ENCODE results near the gene ST14. TPM values are rescaled to one million over a fixed set of nuclear protein-coding genes. Genes with fewer than 3 reads are reported as not detected.

Gene ST14
- total and polyA plus RNA-seq, 10 of the 15 experiments (the other 5 are each of a cell fraction or from before 2014, with no cell fraction given): 0.02 to 3.9 (median 0.73) TPM; not detected in 2

DNA sequence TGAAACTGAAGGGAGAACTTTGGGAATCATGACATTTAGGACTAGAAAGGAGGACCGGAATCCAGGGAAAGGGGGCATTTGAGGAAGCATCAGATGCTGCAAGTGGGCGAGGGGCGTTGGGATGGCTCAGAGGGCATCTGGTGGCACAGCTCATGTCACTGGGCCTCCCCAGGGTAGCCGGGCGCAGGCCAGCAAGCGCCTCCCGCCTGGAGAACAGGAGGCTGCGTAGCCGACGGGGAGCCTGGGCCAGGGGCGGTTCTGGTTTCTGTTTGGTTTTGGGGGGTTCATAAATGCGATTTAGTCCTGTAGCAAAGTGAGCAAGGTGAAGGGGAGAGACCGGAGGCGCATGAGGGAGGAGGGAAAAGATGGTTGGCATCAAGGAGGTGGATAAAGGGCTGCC is 443 bp upstream of the ST14 start (continued):
- TF ChIP-seq, protein P1, sequence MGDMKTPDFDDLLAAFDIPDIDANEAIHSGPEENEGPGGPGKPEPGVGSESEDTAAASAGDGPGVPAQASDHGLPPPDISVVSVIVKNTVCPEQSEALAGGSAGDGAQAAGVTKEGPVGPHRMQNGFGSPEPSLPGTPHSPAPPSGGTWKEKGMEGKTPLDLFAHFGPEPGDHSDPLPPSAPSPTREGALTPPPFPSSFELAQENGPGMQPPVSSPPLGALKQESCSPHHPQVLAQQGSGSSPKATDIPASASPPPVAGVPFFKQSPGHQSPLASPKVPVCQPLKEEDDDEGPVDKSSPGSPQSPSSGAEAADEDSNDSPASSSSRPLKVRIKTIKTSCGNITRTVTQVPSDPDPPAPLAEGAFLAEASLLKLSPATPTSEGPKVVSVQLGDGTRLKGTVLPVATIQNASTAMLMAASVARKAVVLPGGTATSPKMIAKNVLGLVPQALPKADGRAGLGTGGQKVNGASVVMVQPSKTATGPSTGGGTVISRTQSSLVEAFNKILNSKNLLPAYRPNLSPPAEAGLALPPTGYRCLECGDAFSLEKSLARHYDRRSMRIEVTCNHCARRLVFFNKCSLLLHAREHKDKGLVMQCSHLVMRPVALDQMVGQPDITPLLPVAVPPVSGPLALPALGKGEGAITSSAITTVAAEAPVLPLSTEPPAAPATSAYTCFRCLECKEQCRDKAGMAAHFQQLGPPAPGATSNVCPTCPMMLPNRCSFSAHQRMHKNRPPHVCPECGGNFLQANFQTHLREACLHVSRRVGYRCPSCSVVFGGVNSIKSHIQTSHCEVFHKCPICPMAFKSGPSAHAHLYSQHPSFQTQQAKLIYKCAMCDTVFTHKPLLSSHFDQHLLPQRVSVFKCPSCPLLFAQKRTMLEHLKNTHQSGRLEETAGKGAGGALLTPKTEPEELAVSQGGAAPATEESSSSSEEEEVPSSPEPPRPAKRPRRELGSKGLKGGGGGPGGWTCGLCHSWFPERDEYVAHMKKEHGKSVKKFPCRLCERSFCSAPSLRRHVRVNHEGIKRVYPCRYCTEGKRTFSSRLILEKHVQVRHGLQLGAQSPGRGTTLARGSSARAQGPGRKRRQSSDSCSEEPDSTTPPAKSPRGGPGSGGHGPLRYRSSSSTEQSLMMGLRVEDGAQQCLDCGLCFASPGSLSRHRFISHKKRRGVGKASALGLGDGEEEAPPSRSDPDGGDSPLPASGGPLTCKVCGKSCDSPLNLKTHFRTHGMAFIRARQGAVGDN (IDR thresholded peaks at IDR 0.05): no peak
- TF ChIP-seq RAD21 (IDR thresholded peaks at IDR 0.05; ENCODE audit: insufficient read depth, low read depth, low read length) (no peak), ESRRA (IDR thresholded peaks at IDR 0.05; ENCODE audit: low read length) (no peak), SUPT20H (IDR thresholded peaks at IDR 0.05; ENCODE audit: borderline replicate concordance, control insufficient read depth, low read depth, low read length) (no peak), NFYB (IDR thresholded peaks at IDR 0.05; ENCODE audit: insufficient read depth, low read depth, low read length) (no peak)

DNA sequence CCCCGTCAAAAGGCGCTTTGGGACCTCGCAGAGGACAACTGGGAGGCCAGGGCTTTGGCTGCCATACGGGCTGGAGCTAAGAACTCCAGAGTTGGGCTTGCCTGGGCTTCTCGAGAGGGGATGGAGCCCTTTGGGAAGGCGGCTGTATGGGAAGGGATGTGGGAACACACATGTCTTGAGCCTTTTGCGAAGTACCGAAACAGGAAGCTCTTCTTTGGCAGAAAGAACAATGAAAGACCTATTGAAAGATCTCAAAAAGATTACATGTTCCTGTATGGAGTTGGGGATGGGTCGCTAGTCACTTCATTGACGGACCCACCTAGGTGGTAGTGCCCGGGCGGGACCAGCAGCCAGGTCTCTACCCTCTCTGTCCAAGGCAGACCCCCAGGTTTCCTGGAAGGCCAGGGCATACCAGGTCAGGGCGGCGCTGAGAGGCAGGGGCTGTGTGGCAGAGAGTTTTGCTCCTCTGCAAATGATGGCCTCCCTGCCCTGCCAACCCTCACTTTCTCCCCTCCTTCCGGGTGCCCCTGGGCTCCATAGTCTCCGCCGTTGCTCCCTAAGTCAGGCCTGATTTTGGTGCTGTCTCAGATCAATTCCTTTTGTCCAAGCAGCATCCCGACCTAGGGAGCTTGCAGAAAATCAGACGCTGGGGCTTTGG is 1.0 kb downstream of the ST14 start:
- H3K4me3 ChIP-seq: peak overlapping the region; percentile 57; the same call in 1 of the 2 replicates
- SMC1A ChIA-PET (ENCODE audit: uncharacterized antibody, unreplicated experiment): interaction anchor here (2.6 kb wide), 1 partner anchor 10 kb away, joined by 14 read pairs; no protein-coding TSS in a partner anchor
- no peak overlapping the region for H3K27ac ChIP-seq (ENCODE audit: control insufficient read depth, insufficient read depth)
- peak overlapping the region; percentile 0; the same call in 1 of the 2 replicates for H3K9ac ChIP-seq (ENCODE audit: control insufficient read depth, insufficient read depth, low read length)
- 43% methylated on average over 19 of the region's 19 CpGs for WGBS (ENCODE audit: insufficient coverage, insufficient replicate concordance, low lambda C conversion rate, missing lambda C conversion rate)
- no peak for TF ChIP-seq NR2C1 (IDR thresholded peaks at IDR 0.05)
- TF ChIP-seq IKZF2 (IDR thresholded peaks at IDR 0.05): 0 out of 4 replicates have a peak, but pooled peaks have one; percentile 17 to 25
- no peaks in the 10 kb centered on the region for H3K36me3 ChIP-seq (ENCODE audit: control insufficient read depth in 2 of 2, insufficient read depth in 2 of 2, low read length in 1 of 2)
- ATAC-seq (peak; percentile 18), FAIRE-seq (no peak), DNase-seq (ENCODE audit: low read depth, low spot score) (no peak)
- intact Hi-C loops (cut with micrococcal nuclease; ENCODE audit: unreplicated experiment) (no loop called here), in situ Hi-C loops (cut with MboI) (no loop called here)
- POLR2A ChIA-PET: interaction anchor here (1.0 to 1.2 kb wide), 3 partner anchors 9 to 21 kb away, joined by 3 to 4 read pairs (median 4); no protein-coding TSS in a partner anchor
- H3K4me1 ChIP-seq (ENCODE audit: control insufficient read depth, insufficient read depth, low read length): 0 out of 2 replicates have a peak, but pooled peaks cover 6% of the 10 kb centered on the region
- H3K27me3 ChIP-seq (replicated peaks in 1 of 2; ENCODE audit: control insufficient read depth in 2 of 2, insufficient read depth in 2 of 2, low read length in 1 of 2): peaks cover 16 to 17% of the 10 kb centered on the region in 2 experiments
- RAD21 ChIA-PET (ENCODE audit: unreplicated experiment): interaction anchor here (1.1 to 3.9 kb wide), 3 partner anchors 10 to 28 kb away, joined by 4 to 22 read pairs (median 6); no protein-coding TSS in a partner anchor
- H3K4me2 ChIP-seq (ENCODE audit: control insufficient read depth, insufficient read depth): peak overlapping the region; percentile 75
- no peaks in the 10 kb centered on the region for H3K9me3 ChIP-seq (replicated peaks; ENCODE audit: control insufficient read depth, insufficient read depth, low read length)
- no peak overlapping the region; the same call in 1 of the 2 replicates for H2AFZ ChIP-seq (ENCODE audit: control insufficient read depth, low read depth, low read length)
- H4K20me1 ChIP-seq (ENCODE audit: control insufficient read depth, insufficient read depth): no peaks in the 10 kb centered on the region
- no peaks in the 10 kb centered on the region for H3K79me2 ChIP-seq (ENCODE audit: control insufficient read depth, insufficient read depth, low read length)
- no TSS peak for BruUV-seq (replicated peaks)
- CTCF ChIA-PET: interaction anchor here (0.7 to 3.3 kb wide), 2 partner anchors 10 to 230 kb away, joined by 3 to 10 read pairs; no protein-coding TSS in a partner anchor

Measured in GM12878 (cell line).